Ishikawa (cell line): Measurements from ENCODE around the gene GALNT10.

Source experiments
- CEBPB ChIP-seq: IDR thresholded peaks from 2 replicates; pipeline ENCODE4 v1.6.1; 2012
- CREB1 ChIP-seq: IDR thresholded peaks from 2 replicates; pipeline ENCODE4 v1.6.1; 2012; ENCODE audit warnings: low read depth
- EGR1 ChIP-seq: IDR thresholded peaks from 2 replicates; pipeline ENCODE4 v1.6.1; 2012
- EP300 ChIP-seq: IDR thresholded peaks from 2 replicates; pipeline ENCODE4 v1.6.1; 2012; ENCODE audit warnings: borderline replicate concordance
- FOXM1 ChIP-seq: IDR thresholded peaks from 2 replicates; pipeline ENCODE4 v1.6.1; 2012; ENCODE audit warnings: low read depth, borderline replicate concordance
- MAX ChIP-seq: IDR thresholded peaks from 2 replicates; pipeline ENCODE4 v1.6.1; 2012
- NFIC ChIP-seq: IDR thresholded peaks from 2 replicates; pipeline ENCODE4 v1.6.1; 2012
- RAD21 ChIP-seq: IDR thresholded peaks from 2 replicates; pipeline ENCODE4 v1.6.1; 2012; ENCODE audit warnings: low read depth
- REST ChIP-seq: IDR thresholded peaks from 2 replicates; pipeline ENCODE4 v1.6.1; 2012; ENCODE audit warnings: low read depth, mild to moderate bottlenecking
- TAF1 ChIP-seq: IDR thresholded peaks from 2 replicates; pipeline ENCODE4 v1.6.1; 2012; ENCODE audit warnings: low read depth, mild to moderate bottlenecking
- TCF12 ChIP-seq: IDR thresholded peaks from 2 replicates; pipeline ENCODE4 v1.6.1; 2012; ENCODE audit warnings: low read depth
- TEAD4 ChIP-seq: IDR thresholded peaks from 2 replicates; pipeline ENCODE4 v1.6.1; 2012
- USF1 ChIP-seq: IDR thresholded peaks from 2 replicates; pipeline ENCODE4 v1.6.1; 2012
- YY1 ChIP-seq: IDR thresholded peaks from 2 replicates; pipeline ENCODE4 v1.6.1; 2012; ENCODE audit warnings: low read depth
- ZBTB7A ChIP-seq: IDR thresholded peaks from 2 replicates; pipeline ENCODE4 v1.6.1; 2012; ENCODE audit warnings: low read depth

The GALNT10 gene

GRCh38 chr5:154315756-154316155, 125.2 kb downstream of the GALNT10 start:
- TF ChIP-seq YY1 (no peak), RAD21 (no peak), TCF12 (no peak), USF1 (no peak), CREB1 (no peak), REST (no peak), CEBPB (no peak), ZBTB7A (no peak), NFIC (no peak)

GRCh38 chr5:154316223-154316935, 125.8 kb downstream of the GALNT10 start:
- TF ChIP-seq RAD21 (no peak), USF1 (no peak), TAF1 (no peak), CEBPB (no peak), ZBTB7A (no peak), MAX (no peak), EGR1 (no peak), EP300 (no peak), CREB1 (no peak), TCF12 (no peak), YY1 (no peak), TEAD4 (no peak), NFIC (no peak), REST (no peak), FOXM1 (no peak)

- no peak for TF ChIP-seq CREB1
- no peak for TF ChIP-seq TEAD4
- no peak for TF ChIP-seq REST
- TF ChIP-seq TAF1, result no peak
- no peak for TF ChIP-seq YY1
- TF ChIP-seq EGR1, result no peak
- no peak for TF ChIP-seq ZBTB7A
- no peak for TF ChIP-seq FOXM1
- TF ChIP-seq USF1, result no peak
- no peak for TF ChIP-seq NFIC
- no peak for TF ChIP-seq MAX
- no peak for TF ChIP-seq EP300
- no peak for TF ChIP-seq TCF12
- no peak for TF ChIP-seq CEBPB
- TF ChIP-seq RAD21, result no peak
Observed at GRCh38 chr5:154317916-154318315, 127.4 kb downstream of the GALNT10 start.

- no peak for TF ChIP-seq TCF12
Observed at GRCh38 chr5:154318691-154319090, 128.2 kb downstream of the GALNT10 start.
